Suppressor macrophage treated with lipopolysaccharide for 1 hour (primary cell): ENCODE data around the gene MCM9.
A peak's percentile ranks its signal among the peaks of the same experiment; 100 is the strongest.

Experiments
- DNase-seq, 3 donors: peaks; one replicate each; pipeline ENCODE4 v3.0.0-alpha.2; 2020 to 2022

MCM9 gene

GRCh38 chr6:118934461-118935330 lies at the start of gene MCM9:
Gene MCM9, minus strand, starts transcription at chr6:118935159. Its CDS starts 3,436 bp downstream, at chr6:118931723.
- peak; percentile 96 to 99 (median 98) for DNase-seq

- DNase-seq: no peak
Observed at GRCh38 chr6:118984342-118984741, 49.4 kb upstream of the MCM9 start.

GRCh38 chr6:118982575-118982911 lies 47.6 kb upstream of the MCM9 start:
- no peak for DNase-seq

GRCh38 chr6:118981884-118982574 lies 47.1 kb upstream of the MCM9 start:
- no peak for DNase-seq

- DNase-seq: peak; percentile 58 to 77 (median 66)
Observed at GRCh38 chr6:118980063-118980462, 45.1 kb upstream of the MCM9 start.

GRCh38 chr6:118974790-118975189 lies 39.8 kb upstream of the MCM9 start:
- no peak for DNase-seq

GRCh38 chr6:118971682-118972081 lies 36.7 kb upstream of the MCM9 start:
- no peak for DNase-seq

- no peak for DNase-seq
Observed at GRCh38 chr6:118970866-118971265, 35.9 kb upstream of the MCM9 start.

GRCh38 chr6:118968416-118968815 lies 33.5 kb upstream of the MCM9 start:
- peak in 2 of 3 donors; percentile 10 to 30 for DNase-seq

- no peak for DNase-seq
Observed at GRCh38 chr6:118967239-118967638, 32.3 kb upstream of the MCM9 start.

- no peak for DNase-seq
Observed at GRCh38 chr6:118965843-118966370, 30.9 kb upstream of the MCM9 start.

- no peak for DNase-seq
Observed at GRCh38 chr6:118965371-118965770, 30.4 kb upstream of the MCM9 start.

GRCh38 chr6:118963003-118963402 lies 28.0 kb upstream of the MCM9 start:
- DNase-seq: peak; percentile 6 to 38 (median 23)

GRCh38 chr6:118959903-118960302 lies 24.9 kb upstream of the MCM9 start:
- DNase-seq: no peak

- DNase-seq: no peak
Observed at GRCh38 chr6:118953391-118953790, 18.4 kb upstream of the MCM9 start.

GRCh38 chr6:118952683-118953082 lies 17.7 kb upstream of the MCM9 start:
- no peak for DNase-seq

GRCh38 chr6:118945217-118945616 lies 10.3 kb upstream of the MCM9 start:
- DNase-seq: no peak

GRCh38 chr6:118940770-118941169 lies 5.8 kb upstream of the MCM9 start:
- DNase-seq: no peak

GRCh38 chr6:118939683-118940082 lies 4.7 kb upstream of the MCM9 start:
- DNase-seq: no peak

GRCh38 chr6:118935978-118936703 lies 1.2 kb upstream of the MCM9 start:
- DNase-seq: peak; percentile 46 to 65 (median 55)

- DNase-seq: no peak
Observed at GRCh38 chr6:118935331-118935668, 341 bp upstream of the MCM9 start.

- DNase-seq: no peak
Observed at GRCh38 chr6:118933855-118934460, 1.0 kb downstream of the MCM9 start.

- no peak for DNase-seq
Observed at GRCh38 chr6:118932421-118932820, 2.5 kb downstream of the MCM9 start.
